Bronchial epithelial cell (primary cell): ENCODE measurements around the gene FNDC3B. TPM values are rescaled to one million over a fixed set of nuclear protein-coding genes. Genes with fewer than 3 reads are reported as not detected.

Experiments
- DNase-seq: peaks from one replicate; pipeline ENCODE4 v3.0.0-alpha.2; 2010; ENCODE audit warnings: low read depth
- FAIRE-seq: peaks from 2 replicates; lab custom pipeline; 2011; peaks lifted over from hg19 to GRCh38; lab: Jason Lieb, UNC
- H3K27me3 ChIP-seq: 2 replicates; pipeline ENCODE4 v1.5.1; 2011; ENCODE audit warnings: low read length; ENCODE audit not compliant: control insufficient read depth, insufficient read depth
- H3K36me3 ChIP-seq: 2 replicates; pipeline ENCODE4 v1.5.1; 2011; ENCODE audit warnings: low read length; ENCODE audit not compliant: control insufficient read depth, insufficient read depth
- H3K4me3 ChIP-seq: 2 replicates; pipeline ENCODE4 v1.5.1; 2011; ENCODE audit warnings: mild to moderate bottlenecking, low read depth, low read length, control low read depth
- CTCF ChIP-seq: IDR thresholded peaks from 2 replicates; pipeline ENCODE4 v1.5.1; 2011; ENCODE audit warnings: mild to moderate bottlenecking, moderate library complexity, low read length, control low read depth, inconsistent platforms; ENCODE audit not compliant: insufficient read depth, severe bottlenecking
- total RNA-seq: library from RNA; depleted of rRNA; stranded (reverse); fragments of >200 nt; gene quantifications from 2 replicates; pipeline ENCODE4 v1.2.1, GENCODE V29; 2014

The FNDC3B gene
- total RNA-seq, 1 donor from 2014 or later, result 39.2 TPM

- Histone ChIP-seq H3K4me3 (no peak overlapping the region), H3K27me3 (no peaks in the 10 kb centered on the region), H3K36me3 (peaks cover 7% of the 10 kb centered on the region)
- FAIRE-seq (no peak), DNase-seq (no peak)
- no peak for TF ChIP-seq CTCF
Observed at GRCh38 chr3:172303941-172304558, 264.7 kb downstream of the FNDC3B start.

GRCh38 chr3:172305552-172305951, 266.2 kb downstream of the FNDC3B start:
- Histone ChIP-seq H3K27me3 (no peaks in the 10 kb centered on the region), H3K4me3 (no peak overlapping the region), H3K36me3 (peaks cover 11% of the 10 kb centered on the region)
- no peak for TF ChIP-seq CTCF
- DNase-seq, result peak; percentile 94
- no peak for FAIRE-seq

- no peak for TF ChIP-seq CTCF
- Histone ChIP-seq H3K36me3 (peaks cover 12% of the 10 kb centered on the region), H3K27me3 (no peaks in the 10 kb centered on the region), H3K4me3 (no peak overlapping the region)
- no peak for FAIRE-seq
- no peak for DNase-seq
Observed at GRCh38 chr3:172305974-172306373, 266.6 kb downstream of the FNDC3B start.

GRCh38 chr3:172307141-172307560, 267.8 kb downstream of the FNDC3B start:
- peaks cover 12% of the 10 kb centered on the region for H3K36me3 ChIP-seq
- H3K27me3 ChIP-seq, result no peaks in the 10 kb centered on the region
- DNase-seq, result peak; percentile 72
- H3K4me3 ChIP-seq, result no peak overlapping the region
- FAIRE-seq, result no peak
- no peak for TF ChIP-seq CTCF

- Histone ChIP-seq H3K27me3 (no peaks in the 10 kb centered on the region), H3K36me3 (peaks cover 14% of the 10 kb centered on the region), H3K4me3 (no peak overlapping the region)
- TF ChIP-seq CTCF, result no peak
- FAIRE-seq (no peak), DNase-seq (no peak)
Observed at GRCh38 chr3:172309059-172309458, 269.7 kb downstream of the FNDC3B start.
